GM18526 (cell line): Measurements from ENCODE around the gene PLSCR3.

Experiments used
- POLR2A ChIP-seq: IDR thresholded peaks from 3 replicates; pipeline ENCODE4 v1.6.1; 2011; ENCODE audit not compliant: insufficient read length; ENCODE audit errors: extremely low read depth

The PLSCR3 gene

DNA sequence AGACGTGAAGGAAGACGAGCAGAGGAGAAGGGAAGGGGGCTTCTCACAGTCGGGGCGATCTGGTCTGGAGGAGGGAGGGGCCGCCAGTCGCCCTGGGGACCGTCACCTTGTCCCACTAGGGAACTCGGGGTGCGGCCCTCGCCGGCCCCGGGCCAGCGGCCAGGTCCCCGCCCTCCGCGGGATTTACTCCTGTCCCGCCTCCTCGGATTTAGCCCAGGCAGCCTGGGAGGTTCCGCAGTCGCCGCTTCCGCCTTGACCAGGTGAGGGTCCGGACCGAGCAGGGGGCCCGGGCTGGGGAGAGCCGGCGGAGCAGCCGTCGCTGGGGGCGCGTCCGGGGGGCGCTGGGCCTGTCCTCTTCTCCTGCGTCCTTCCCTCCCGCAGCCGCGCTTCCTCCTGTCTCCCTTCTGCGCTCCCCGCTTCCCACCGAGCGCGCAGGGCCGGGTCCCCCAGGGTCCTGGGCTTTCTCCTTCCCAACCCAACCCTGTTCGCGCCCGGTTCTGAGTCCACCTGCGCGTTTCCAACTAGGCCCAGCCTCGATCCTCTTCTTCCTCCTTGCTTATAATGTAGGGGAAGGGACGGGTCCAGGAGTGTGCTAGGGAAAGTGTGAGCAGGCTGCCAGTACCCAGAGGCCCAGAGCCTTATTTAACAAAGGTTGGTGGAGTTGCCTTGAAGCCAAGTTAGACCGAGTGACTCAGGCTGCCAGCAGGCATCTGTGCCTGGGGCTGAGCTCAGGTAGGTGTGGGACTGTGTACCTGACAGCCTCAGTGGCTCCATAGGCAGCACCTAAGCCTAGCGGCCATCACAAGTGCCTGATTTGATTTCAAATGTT, 13.3 kb downstream of the PLSCR3 start, which contains the start of gene TNK1:
Gene TNK1 (plus strand): TSS at position 235 of the 829 bp plus-strand sequence. CDS start 1,838 bp downstream, outside the sequence.
- no peak for TF ChIP-seq POLR2A

GRCh38 chr17:7380321-7380720, 14.0 kb downstream of the PLSCR3 start:
- no peak for TF ChIP-seq POLR2A

- TF ChIP-seq POLR2A, result no peak
Measured at GRCh38 chr17:7379134-7379533, 15.2 kb downstream of the PLSCR3 start.

DNA sequence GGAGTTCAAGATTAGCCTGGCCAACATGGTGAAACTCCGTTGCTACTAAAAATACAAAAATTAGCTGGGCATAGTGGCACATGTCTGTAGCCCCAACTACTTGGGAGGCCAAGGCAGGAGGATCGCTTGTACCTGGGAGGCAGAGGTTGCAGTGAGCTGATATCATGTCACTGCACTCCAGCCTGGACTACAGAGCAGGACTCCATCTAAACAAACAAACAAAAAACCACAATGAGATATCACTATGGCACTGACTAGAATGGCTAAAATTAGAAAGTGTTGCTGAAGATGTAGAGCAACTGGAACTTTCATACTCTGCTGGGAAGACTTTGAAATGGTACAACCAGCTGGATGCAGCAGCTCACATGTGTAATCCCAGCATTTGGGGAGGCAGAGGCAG, 20.0 kb downstream of the PLSCR3 start:
- no peak for TF ChIP-seq POLR2A

GRCh38 chr17:7370853-7371252, 23.5 kb downstream of the PLSCR3 start:
- no peak for TF ChIP-seq POLR2A

- TF ChIP-seq POLR2A, result no peak
Measured at GRCh38 chr17:7369825-7370224, 24.5 kb downstream of the PLSCR3 start.

GRCh38 chr17:7367918-7368598, 26.3 kb downstream of the PLSCR3 start:
- TF ChIP-seq POLR2A, result no peak

GRCh38 chr17:7367083-7367482, 27.2 kb downstream of the PLSCR3 start:
- no peak for TF ChIP-seq POLR2A

GRCh38 chr17:7363311-7363710, 31.0 kb downstream of the PLSCR3 start:
- no peak for TF ChIP-seq POLR2A

- no peak for TF ChIP-seq POLR2A
Measured at GRCh38 chr17:7361906-7362305, 32.4 kb downstream of the PLSCR3 start.

DNA sequence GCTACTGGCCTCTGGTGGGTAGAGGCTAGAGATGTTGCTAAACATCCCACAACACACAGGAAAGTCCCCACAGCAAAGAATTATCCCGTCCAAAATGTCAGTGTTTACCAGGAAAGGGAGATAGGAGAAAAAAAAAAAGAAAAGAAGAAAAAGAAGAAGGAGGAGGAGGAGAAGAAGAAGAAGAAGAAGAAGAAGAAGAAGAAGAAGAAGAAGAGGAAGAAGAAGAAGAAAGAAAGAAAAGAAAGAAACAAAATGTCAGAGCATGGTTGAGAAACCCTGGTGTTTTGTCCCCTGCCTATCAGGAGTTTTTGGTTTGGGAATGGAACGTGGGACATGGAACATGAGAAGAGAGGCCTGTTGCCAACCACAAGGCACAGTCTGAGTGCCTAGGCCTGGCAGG, 36.9 kb downstream of the PLSCR3 start:
- TF ChIP-seq POLR2A, result no peak

GRCh38 chr17:7356756-7357155, 37.6 kb downstream of the PLSCR3 start:
- TF ChIP-seq POLR2A, result no peak

GRCh38 chr17:7356072-7356549, 38.2 kb downstream of the PLSCR3 start:
- no peak for TF ChIP-seq POLR2A

DNA sequence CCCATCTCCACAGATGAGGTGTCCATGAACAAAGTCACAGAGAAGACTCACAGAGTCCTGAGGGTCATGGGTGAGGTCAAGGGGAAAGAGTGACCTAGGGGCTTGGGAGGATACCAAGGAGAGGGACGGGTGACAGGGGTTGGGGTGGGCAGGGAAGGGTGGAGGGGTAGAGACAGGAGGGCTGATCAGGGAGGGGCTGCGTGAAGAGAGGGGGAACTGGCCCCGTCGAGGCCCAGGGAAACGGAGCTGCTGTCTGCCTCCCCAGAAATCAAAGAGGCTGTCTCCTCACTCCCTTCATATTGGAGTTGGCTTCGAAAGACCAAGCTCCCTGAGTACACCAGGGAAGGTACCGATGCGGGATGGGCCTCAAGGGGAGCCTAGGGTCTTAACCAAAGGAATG, 38.8 kb downstream of the PLSCR3 start:
- TF ChIP-seq POLR2A, result no peak

DNA sequence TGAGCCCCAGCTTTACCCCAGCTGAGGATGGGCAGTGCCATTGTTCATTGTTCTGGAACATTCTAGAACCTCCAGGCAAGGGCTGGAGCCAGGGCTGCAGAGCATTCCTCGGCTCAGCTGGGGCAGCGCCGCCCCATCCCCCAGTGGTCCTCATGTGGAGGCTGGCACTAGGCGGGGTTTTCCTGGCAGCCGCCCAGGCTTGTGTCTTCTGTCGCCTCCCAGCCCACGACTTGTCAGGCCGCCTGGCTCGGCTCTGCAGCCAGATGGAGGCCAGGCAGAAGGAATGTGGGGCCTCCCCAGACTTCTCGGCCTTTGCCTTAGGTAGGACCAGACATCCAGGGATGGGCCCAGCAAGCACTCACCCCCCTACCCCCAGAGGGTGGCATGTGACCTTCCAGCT, 39.3 kb downstream of the PLSCR3 start, which contains the start of gene TMEM95:
Gene TMEM95 (plus strand): TSS at position 104 of the 400 bp plus-strand sequence. CDS start 49 bp downstream, at position 153.
- TF ChIP-seq POLR2A, result no peak

GRCh38 chr17:7354262-7354843, 40.0 kb downstream of the PLSCR3 start:
- TF ChIP-seq POLR2A, result no peak
